GM12891 (cell line): Measurements from ENCODE around the gene MRPL33.

Experiments
- POLR2A ChIP-seq: IDR thresholded peaks from 2 replicates; pipeline ENCODE4 v1.6.1; 2011; ENCODE audit warnings: low read depth, low read length, control low read depth
- POLR2AphosphoS5 ChIP-seq: IDR thresholded peaks from 2 replicates; pipeline ENCODE4 v1.6.1; 2011; ENCODE audit warnings: low read depth, low read length, control low read depth

GRCh38 chr2:27808418-27808817, 36.9 kb downstream of the MRPL33 start:
- TF ChIP-seq POLR2AphosphoS5 (no peak), POLR2A (no peak)
